ENCODE measurements around the gene MRPL20.

DNA sequence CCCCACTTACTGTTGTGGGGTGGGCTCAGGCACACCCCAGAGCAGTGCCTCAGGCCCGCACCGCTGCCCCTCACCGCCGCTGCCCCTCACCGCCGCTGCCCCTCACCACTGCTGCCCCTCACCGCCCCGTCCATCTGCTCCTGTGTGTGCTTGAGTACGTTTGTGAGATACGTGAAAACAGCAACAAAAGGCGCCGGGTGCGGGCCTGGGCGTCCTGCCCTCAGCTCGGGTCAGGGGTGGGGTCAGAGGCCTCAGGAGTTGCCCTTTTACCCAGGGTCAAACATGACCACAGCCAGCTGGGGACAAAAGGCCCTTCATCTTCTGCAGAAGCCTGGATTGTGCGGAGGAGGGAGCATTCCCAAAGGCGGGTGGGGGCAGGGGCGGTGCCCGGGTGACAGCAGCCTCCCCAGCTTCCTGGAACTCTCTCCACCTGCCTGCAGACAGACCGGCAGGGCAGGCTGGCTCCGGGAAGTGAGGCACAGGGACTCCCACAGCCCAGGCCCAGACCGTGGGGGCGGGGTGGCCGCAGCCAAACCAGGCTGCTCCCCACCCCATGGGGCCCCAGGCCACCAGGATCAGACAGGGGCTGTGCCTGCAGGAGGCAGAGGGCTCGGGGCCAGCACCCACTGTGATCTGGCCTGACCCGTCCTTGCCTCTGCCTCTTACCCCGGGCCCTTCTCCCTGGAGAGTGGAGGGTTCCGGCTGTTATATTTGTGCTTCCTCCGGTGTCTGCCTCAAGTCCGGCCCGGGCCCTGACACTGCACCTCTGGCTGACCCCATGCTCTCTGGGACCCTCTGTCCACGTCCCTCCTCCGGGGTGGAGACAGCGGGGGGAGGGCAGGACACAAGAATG, 26.1 kb upstream of the MRPL20 start:
- TF ChIP-seq, protein P1, sequence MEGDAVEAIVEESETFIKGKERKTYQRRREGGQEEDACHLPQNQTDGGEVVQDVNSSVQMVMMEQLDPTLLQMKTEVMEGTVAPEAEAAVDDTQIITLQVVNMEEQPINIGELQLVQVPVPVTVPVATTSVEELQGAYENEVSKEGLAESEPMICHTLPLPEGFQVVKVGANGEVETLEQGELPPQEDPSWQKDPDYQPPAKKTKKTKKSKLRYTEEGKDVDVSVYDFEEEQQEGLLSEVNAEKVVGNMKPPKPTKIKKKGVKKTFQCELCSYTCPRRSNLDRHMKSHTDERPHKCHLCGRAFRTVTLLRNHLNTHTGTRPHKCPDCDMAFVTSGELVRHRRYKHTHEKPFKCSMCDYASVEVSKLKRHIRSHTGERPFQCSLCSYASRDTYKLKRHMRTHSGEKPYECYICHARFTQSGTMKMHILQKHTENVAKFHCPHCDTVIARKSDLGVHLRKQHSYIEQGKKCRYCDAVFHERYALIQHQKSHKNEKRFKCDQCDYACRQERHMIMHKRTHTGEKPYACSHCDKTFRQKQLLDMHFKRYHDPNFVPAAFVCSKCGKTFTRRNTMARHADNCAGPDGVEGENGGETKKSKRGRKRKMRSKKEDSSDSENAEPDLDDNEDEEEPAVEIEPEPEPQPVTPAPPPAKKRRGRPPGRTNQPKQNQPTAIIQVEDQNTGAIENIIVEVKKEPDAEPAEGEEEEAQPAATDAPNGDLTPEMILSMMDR (IDR thresholded peaks at IDR 0.05; ENCODE audit: low read depth, low read length, poor library complexity, severe bottlenecking) = no peak
- no peak for TF ChIP-seq EZH2phosphoT487 (IDR thresholded peaks at IDR 0.05; ENCODE audit: borderline replicate concordance, low read length)
